GM18520 (cell line): ENCODE data around the gene LDLR.
"Not testable (repeated sequence)": the region's sequence is repeated elsewhere in the genome, so short reads cannot be mapped to it uniquely, and the experiment has no call there.

Experiments used
- ATAC-seq: cut with Tn5 transposase; IDR thresholded peaks from one replicate; pipeline ENCODE4 v1.9.1; 2021; ENCODE audit not compliant: unreplicated experiment

LDLR gene

GRCh38 chr19:11103667-11104066, 14.4 kb downstream of the LDLR start:
- ATAC-seq = not testable (repeated sequence)

GRCh38 chr19:11105014-11105636, 15.9 kb downstream of the LDLR start:
- ATAC-seq = no peak

GRCh38 chr19:11106477-11106876, 17.2 kb downstream of the LDLR start:
- no peak for ATAC-seq

GRCh38 chr19:11108746-11109145, 19.5 kb downstream of the LDLR start:
- no peak for ATAC-seq

- ATAC-seq = no peak
Measured at GRCh38 chr19:11111117-11111770, 22.0 kb downstream of the LDLR start.

- ATAC-seq = no peak
Measured at GRCh38 chr19:11111771-11112144, 22.5 kb downstream of the LDLR start.

- no peak for ATAC-seq
Measured at GRCh38 chr19:11113140-11113708, 24.0 kb downstream of the LDLR start.

- ATAC-seq = no peak
Measured at GRCh38 chr19:11115042-11115441, 25.8 kb downstream of the LDLR start.

GRCh38 chr19:11115895-11116446, 26.7 kb downstream of the LDLR start:
- ATAC-seq = no peak

GRCh38 chr19:11116507-11116906, 27.2 kb downstream of the LDLR start:
- no peak for ATAC-seq

- not testable (repeated sequence) for ATAC-seq
Measured at GRCh38 chr19:11121963-11122362, 32.7 kb downstream of the LDLR start.

- ATAC-seq = no peak
Measured at GRCh38 chr19:11123114-11123513, 33.9 kb downstream of the LDLR start.

- ATAC-seq = not testable (repeated sequence)
Measured at GRCh38 chr19:11124157-11124556, 34.9 kb downstream of the LDLR start.

- ATAC-seq = no peak
Measured at GRCh38 chr19:11125994-11126685, 36.9 kb downstream of the LDLR start.

GRCh38 chr19:11127905-11128304, 38.6 kb downstream of the LDLR start:
- ATAC-seq = no peak

- no peak for ATAC-seq
Measured at GRCh38 chr19:11130824-11131455, 41.7 kb downstream of the LDLR start.

GRCh38 chr19:11131471-11131870, 42.2 kb downstream of the LDLR start:
- no peak for ATAC-seq

GRCh38 chr19:11136400-11137101, 47.3 kb downstream of the LDLR start:
- no peak for ATAC-seq

- ATAC-seq = no peak
Measured at GRCh38 chr19:11137542-11138384, 48.5 kb downstream of the LDLR start.
